ENCODE measurements around the gene SGCA. TPM values are rescaled to one million over a fixed set of nuclear protein-coding genes. Genes with fewer than 3 reads are reported as not detected.
A peak's percentile ranks its signal among the peaks of the same experiment; 100 is the strongest.

SGCA gene
- total RNA-seq, 1 donor from 2014 or later: 0.48 TPM

DNA sequence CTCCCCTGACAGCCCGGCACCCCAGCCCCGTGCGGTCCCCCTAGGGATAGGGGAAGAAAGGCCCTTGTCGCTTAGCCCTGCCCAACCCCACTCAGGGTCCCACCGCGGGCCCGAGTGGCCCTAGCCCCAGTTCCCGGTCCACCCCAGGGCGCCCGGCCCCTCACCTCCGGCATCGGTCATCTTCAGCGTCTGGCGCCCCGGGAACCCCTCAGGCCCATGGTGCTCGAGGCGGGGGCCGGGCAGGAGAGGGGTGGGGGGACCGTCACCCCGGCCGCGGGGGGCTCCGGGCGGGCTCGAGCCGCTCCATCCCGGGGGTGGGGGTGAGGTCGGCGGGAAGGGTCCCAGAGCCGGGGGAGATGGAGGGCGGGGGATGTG, 36.5 kb upstream of the SGCA start:
- H3K27me3 Mint-ChIP-seq (ENCODE audit: low read depth): peaks cover 31% of the 10 kb centered on the region
- peaks cover 22% of the 10 kb centered on the region for H3K4me1 Mint-ChIP-seq (ENCODE audit: low read depth)
- DNase-seq (ENCODE audit: low spot score): no peak
- peak overlapping the region; percentile 72 for H3K4me3 Mint-ChIP-seq (ENCODE audit: low read depth)
- H3K9me3 Mint-ChIP-seq: no peaks in the 10 kb centered on the region
- peaks cover 31% of the 10 kb centered on the region for H3K36me3 Mint-ChIP-seq (ENCODE audit: low read depth)
- no peak overlapping the region for H3K27ac Mint-ChIP-seq
- intact Hi-C loops (cut with micrococcal nuclease): no loop called here

DNA sequence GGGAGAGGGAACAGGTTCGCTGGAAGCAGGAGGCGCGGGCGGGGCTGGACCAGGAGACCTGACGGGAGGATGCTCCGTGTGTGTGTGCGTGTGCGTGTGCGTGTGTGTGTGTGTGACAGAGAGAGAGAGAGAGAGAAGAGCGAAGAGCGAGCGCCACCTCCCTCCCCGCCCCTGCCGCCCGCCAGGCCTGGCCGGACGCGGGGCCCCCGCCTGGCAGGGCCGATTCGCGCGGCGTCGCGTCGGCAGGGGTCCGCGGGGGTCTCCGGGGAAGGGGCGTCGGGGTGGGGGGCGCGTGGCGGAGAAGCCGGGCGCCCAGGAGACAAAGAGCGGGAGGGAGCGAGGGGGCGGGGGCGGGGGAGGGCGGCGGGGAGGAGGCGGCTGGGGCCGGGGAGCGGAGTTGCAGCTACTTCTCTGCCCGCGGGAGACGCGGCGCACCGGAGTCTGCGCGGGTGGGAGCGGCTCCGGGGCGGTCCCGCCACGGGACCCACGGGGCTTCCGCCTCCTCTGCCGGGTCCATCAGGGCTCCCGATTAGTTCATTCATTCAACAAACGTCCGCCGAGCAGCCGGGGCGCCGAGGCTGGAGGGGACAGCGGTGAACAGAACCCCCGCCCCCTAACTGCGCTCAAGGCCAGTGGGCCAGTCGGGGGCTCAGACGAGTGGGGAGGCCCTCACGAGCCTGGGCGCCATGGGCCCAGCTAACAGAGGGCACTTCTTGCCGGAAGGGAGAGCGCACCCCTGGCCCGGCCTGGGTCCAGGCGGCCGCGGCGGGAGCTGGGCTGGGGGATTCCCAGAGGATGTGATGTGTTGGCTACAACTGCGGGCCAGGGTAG, 35.9 kb upstream of the SGCA start, which contains the start of gene SAMD14:
Gene SAMD14 (minus strand): TSS at position 433 of the 831 bp plus-strand sequence. CDS start 5,201 bp downstream, outside the sequence.
- intact Hi-C loops (cut with micrococcal nuclease): no loop called here
- Mint-ChIP-seq H3K36me3 (ENCODE audit: low read depth) (peaks cover 34% of the 10 kb centered on the region), H3K27ac (peak within 1 kb of the TSS; percentile 19), H3K9me3 (no peaks in the 10 kb centered on the region), H3K27me3 (ENCODE audit: low read depth) (peaks cover 30% of the 10 kb centered on the region), H3K4me3 (ENCODE audit: low read depth) (peak within 1 kb of the TSS; percentile 72), H3K4me1 (ENCODE audit: low read depth) (peaks cover 22% of the 10 kb centered on the region)
- no peak for DNase-seq (ENCODE audit: low spot score)

DNA sequence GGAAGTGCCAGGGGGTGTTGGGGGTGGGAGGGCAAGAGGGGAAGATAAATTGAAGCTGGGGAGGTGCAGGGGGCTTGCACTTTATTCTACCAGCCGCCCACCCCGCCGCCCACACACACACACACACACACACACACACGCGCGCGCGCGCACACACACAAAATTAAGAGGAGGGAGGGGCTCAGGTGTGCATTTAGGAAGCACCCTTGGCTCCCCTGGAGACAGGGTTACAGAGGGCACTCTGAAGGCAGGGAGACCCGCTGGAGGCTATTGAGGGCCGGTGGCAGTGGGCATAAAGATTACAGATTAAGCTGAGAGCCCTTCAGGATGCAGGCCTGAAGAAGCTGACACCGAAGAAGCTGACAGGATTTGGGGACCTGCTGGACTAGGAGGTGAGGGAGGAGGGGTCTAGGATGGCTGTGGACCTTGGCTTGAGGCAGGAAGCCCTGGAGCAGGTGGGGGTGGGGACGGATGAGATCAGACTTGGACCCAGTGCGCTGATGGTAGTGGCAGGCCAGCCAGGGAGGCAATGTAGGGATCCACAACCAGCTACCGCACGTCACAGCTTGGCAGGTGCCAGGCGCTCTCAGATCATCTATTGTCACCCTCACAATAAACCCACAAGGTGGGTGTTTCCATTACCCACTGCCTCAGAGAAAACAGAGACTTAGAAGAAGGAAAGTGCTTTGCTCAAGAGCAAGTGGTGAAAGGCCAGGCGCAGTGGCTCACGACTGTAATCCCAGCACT, 35.1 kb upstream of the SGCA start:
- Mint-ChIP-seq H3K27ac (peak overlapping the region; percentile 19), H3K36me3 (ENCODE audit: low read depth) (peaks cover 39% of the 10 kb centered on the region), H3K4me3 (ENCODE audit: low read depth) (peak overlapping the region; percentile 56), H3K9me3 (no peaks in the 10 kb centered on the region), H3K27me3 (ENCODE audit: low read depth) (peaks cover 25% of the 10 kb centered on the region), H3K4me1 (ENCODE audit: low read depth) (peaks cover 22% of the 10 kb centered on the region)
- intact Hi-C loops (cut with micrococcal nuclease): no loop called here
- DNase-seq (ENCODE audit: low spot score): no peak

DNA sequence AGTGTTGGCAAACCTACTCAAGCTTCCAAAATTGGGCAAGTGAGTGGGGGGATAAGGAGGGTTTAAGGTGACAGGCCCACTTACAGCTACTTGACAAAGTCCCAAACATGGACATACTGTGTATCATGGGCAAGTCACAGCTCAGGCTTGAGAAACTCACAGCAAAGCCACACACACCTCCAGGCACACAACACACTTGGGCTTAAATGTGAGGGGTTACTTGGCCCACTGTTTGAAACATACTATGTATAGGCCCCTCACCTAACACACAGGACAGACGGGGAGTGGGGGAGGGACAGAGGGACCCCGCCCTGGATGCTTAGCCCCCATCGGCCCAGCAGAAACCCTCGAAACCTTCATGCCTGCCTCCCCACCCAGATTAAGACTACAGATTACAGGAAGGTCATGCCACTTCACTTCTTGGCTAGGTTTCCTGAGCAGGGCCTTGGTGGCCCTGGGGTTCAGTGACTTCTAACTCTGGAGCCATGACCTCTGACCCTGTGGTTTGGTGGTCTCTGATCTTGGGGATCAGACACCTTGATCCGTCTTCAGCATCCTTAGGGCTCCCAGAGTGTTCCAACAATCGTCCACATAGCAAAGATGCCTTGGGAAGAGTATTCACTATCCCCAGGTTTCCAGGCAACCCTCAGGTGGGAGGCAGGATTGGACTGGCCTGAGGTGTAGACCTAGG, 33.6 kb upstream of the SGCA start:
- H3K4me1 Mint-ChIP-seq (ENCODE audit: low read depth): peaks cover 22% of the 10 kb centered on the region
- intact Hi-C loops (cut with micrococcal nuclease): no loop called here
- no peak overlapping the region for H3K27ac Mint-ChIP-seq
- H3K36me3 Mint-ChIP-seq (ENCODE audit: low read depth): peaks cover 54% of the 10 kb centered on the region
- DNase-seq (ENCODE audit: low spot score): no peak
- peaks cover 23% of the 10 kb centered on the region for H3K27me3 Mint-ChIP-seq (ENCODE audit: low read depth)
- H3K4me3 Mint-ChIP-seq (ENCODE audit: low read depth): no peak overlapping the region
- no peaks in the 10 kb centered on the region for H3K9me3 Mint-ChIP-seq

DNA sequence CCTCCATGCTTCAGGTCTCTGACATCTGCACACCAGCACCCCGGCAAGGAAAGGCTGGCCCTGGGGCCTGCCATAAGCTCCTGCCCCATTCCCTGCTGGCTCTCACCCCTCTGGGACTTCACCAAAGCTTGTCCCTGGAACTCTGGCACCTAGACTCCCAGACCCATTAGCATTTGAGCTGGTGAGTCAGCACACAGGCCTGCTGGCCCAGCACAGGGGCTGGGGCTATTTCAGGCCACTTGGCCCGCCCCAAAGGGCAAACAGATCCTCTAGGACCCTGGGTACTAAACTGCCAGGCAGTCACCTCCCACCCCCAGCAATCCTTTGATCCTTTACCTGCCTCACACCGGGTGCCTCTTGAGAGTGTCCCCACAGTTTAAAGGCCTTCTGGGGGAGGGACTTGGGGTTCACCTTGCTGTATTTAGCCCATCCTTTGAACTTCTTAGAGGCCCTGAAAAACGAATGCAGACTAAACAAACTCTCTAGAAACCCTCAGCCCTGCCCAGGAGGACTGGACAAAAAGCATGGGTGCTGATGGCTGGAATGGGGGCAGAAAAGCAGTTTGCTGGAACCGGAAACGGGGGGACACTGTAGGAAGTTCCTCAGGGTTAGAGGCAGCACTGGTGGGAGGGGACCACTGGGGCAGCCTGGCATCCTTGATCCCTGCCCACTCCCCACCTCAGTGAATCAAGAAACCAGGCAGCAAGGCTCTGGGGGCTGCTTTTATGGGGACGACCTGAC, 32.6 kb upstream of the SGCA start:
- Mint-ChIP-seq H3K9me3 (no peaks in the 10 kb centered on the region), H3K4me3 (ENCODE audit: low read depth) (no peak overlapping the region), H3K4me1 (ENCODE audit: low read depth) (peaks cover 22% of the 10 kb centered on the region), H3K27ac (no peak overlapping the region), H3K27me3 (ENCODE audit: low read depth) (peaks cover 15% of the 10 kb centered on the region), H3K36me3 (ENCODE audit: low read depth) (peaks cover 63% of the 10 kb centered on the region)
- intact Hi-C loops (cut with micrococcal nuclease): no loop called here
- no peak for DNase-seq (ENCODE audit: low spot score)

DNA sequence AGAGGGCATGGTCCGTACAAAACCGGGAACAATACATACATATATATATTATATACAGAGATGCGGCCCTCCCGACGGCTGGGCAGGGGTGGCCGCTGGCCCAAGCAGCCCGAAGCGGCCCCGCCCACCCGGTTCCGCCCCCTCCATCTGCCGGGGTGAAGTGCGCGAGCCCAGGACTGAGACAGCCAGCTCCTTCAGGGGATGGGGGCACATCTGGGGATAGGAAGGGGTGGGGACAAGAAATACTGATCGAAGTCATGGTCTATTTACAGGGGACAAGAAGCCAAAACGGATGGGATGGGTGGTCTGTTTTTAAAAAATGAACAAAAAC, 32.1 kb upstream of the SGCA start:
- Mint-ChIP-seq H3K36me3 (ENCODE audit: low read depth) (peaks cover 69% of the 10 kb centered on the region), H3K4me1 (ENCODE audit: low read depth) (peaks cover 18% of the 10 kb centered on the region), H3K4me3 (ENCODE audit: low read depth) (no peak overlapping the region), H3K27ac (no peak overlapping the region), H3K27me3 (ENCODE audit: low read depth) (peaks cover 10% of the 10 kb centered on the region), H3K9me3 (no peaks in the 10 kb centered on the region)
- no peak for DNase-seq (ENCODE audit: low spot score)
- intact Hi-C loops (cut with micrococcal nuclease): no loop called here

DNA sequence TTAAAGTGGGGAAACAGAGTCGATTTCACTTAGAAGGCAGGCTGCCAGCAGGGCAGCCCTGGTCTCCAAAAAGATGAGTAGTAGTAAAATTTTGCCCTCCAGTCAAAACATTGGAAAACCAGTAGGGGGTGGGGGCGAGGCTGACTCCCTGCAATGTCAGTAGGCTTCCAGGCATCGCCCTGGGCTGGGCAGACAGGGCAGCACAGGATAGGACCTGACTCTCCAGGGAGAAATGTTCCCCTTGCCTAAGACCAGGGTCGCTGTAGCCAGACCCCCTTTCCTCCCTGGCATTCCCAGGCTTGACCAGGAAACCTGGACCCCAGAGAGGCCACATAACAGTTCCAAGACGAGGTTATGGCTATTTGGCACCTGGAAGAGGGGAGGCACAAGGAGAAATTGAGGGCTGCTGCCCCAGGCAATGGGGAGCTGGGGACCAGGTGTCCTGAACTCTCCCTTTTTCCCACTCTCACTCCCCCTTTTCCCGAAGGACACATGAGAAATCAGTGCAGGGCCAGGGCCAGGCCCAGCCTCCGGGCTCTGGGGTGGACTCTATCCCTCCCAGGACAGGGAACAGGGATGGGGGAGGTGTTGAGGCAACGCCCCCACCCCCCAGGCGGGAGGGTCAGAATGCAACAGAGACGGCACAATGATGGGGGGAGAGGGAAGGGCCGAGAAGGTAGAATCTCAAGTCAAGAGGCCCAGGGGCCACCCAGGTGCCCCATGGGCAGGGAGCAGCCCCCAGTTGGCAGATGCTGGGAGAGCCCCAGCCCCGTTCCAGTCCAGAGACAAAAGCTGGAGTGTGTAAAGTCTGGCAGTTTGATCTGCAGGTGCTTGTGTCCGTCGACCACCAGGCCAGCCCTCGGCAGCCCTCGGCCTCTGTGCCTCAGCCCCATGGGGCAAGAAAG, 31.3 kb upstream of the SGCA start:
- Mint-ChIP-seq H3K27me3 (ENCODE audit: low read depth) (peaks cover 7% of the 10 kb centered on the region), H3K4me1 (ENCODE audit: low read depth) (peaks cover 20% of the 10 kb centered on the region), H3K9me3 (no peaks in the 10 kb centered on the region), H3K27ac (no peak overlapping the region), H3K36me3 (ENCODE audit: low read depth) (peaks cover 76% of the 10 kb centered on the region), H3K4me3 (ENCODE audit: low read depth) (no peak overlapping the region)
- intact Hi-C loops (cut with micrococcal nuclease): no loop called here
- DNase-seq (ENCODE audit: low spot score): no peak

DNA sequence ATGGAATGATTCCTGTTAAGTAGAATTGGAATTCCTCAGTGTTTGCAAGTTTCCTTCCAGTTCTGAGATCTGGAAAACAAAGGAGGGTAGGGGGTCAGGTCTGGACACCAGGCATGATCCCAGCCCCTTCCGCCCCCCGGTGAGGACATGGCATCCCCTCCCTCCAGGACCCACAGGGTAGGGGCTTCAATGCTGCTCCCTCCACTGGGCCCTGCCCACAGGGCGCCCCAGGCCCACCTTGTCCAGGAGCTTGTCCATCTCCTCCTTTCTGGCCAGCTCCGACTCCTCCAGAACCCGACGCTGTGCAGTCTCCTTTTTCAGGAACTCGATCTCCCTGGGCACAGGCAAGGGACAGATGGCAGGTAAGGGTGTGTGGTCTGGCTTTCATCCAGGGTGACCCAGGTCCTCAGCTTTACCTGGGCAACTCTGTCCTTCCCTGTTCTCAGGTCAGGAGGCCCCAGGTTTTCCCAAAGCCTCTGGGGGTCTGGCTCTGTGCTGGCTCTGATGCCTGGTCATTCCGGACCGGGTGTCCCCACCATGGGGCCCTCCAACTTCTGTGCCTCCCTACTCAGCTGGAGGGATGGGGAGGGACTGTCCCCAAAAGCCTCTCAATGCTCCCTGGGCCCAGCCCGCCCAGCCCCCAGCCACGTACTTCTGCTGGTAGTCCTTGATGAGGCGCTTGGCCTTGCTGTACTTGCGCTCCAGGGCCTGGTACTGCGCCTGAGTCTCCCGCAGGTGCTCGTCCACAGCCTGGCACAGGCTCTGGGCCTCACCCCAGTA, 30.3 kb upstream of the SGCA start:
- Mint-ChIP-seq H3K4me1 (ENCODE audit: low read depth) (peaks cover 31% of the 10 kb centered on the region), H3K4me3 (ENCODE audit: low read depth) (no peak overlapping the region), H3K27ac (no peak overlapping the region), H3K27me3 (ENCODE audit: low read depth) (peaks cover 5% of the 10 kb centered on the region), H3K36me3 (ENCODE audit: low read depth) (peaks cover 87% of the 10 kb centered on the region), H3K9me3 (no peaks in the 10 kb centered on the region)
- no peak for DNase-seq (ENCODE audit: low spot score)
- intact Hi-C loops (cut with micrococcal nuclease): no loop called here

DNA sequence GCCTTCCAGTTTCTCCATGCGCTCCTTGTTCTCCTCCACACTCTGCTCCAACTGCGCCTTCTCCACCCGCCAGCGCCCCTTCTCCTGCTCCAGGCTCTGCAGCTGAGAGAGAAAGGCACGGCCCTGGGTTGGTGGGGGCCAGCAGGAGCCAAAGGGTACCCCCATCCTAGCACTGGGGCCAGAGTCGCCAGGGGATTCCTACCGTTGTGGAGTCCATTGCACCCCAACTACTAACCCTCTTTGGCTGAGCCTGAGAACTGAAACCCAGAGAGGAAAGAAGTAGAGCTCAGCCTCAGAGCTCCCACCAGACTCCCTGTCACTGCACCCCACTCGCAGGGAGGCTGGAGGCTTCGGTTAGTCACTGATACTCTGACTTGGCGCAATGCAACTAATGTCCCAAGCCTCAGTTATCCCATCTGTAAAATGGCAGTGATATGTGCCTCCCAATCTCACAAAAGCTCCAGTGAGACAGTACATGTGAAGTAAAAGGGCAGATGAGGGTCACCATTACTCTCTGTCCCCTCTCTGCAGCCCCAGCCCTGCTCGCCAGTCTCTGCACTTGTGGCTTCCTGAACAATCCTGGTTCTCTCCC, 29.6 kb upstream of the SGCA start:
- no peaks in the 10 kb centered on the region for H3K9me3 Mint-ChIP-seq
- H3K27me3 Mint-ChIP-seq (ENCODE audit: low read depth): no peaks in the 10 kb centered on the region
- no peak overlapping the region for H3K27ac Mint-ChIP-seq
- no peak overlapping the region for H3K4me3 Mint-ChIP-seq (ENCODE audit: low read depth)
- DNase-seq (ENCODE audit: low spot score): no peak
- H3K36me3 Mint-ChIP-seq (ENCODE audit: low read depth): peaks cover 85% of the 10 kb centered on the region
- H3K4me1 Mint-ChIP-seq (ENCODE audit: low read depth): peaks cover 31% of the 10 kb centered on the region
- intact Hi-C loops (cut with micrococcal nuclease): no loop called here

DNA sequence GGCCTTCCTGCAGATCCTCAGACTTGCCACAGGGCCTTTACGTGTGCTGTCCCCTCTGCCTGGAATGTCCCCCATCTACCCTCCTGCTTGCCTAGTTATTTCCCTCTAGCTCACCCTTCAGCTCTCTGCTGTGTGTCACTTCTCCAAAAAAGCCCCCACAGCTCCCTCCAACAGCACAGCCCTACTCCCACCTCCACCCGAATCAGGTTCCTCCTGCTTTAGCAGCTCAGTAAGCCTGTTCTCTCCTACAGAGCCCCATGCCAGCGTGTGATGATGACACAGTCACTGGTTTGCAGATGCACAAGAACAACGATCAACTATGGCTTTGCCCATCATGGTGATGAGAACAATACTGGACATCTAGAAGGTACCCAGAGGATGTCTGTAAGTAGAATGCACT, 28.8 kb upstream of the SGCA start:
- H3K27ac Mint-ChIP-seq: no peak overlapping the region
- peaks cover 34% of the 10 kb centered on the region for H3K4me1 Mint-ChIP-seq (ENCODE audit: low read depth)
- peaks cover 87% of the 10 kb centered on the region for H3K36me3 Mint-ChIP-seq (ENCODE audit: low read depth)
- H3K27me3 Mint-ChIP-seq (ENCODE audit: low read depth): no peaks in the 10 kb centered on the region
- no peak for DNase-seq (ENCODE audit: low spot score)
- no peaks in the 10 kb centered on the region for H3K9me3 Mint-ChIP-seq
- no peak overlapping the region for H3K4me3 Mint-ChIP-seq (ENCODE audit: low read depth)
- intact Hi-C loops (cut with micrococcal nuclease): no loop called here

DNA sequence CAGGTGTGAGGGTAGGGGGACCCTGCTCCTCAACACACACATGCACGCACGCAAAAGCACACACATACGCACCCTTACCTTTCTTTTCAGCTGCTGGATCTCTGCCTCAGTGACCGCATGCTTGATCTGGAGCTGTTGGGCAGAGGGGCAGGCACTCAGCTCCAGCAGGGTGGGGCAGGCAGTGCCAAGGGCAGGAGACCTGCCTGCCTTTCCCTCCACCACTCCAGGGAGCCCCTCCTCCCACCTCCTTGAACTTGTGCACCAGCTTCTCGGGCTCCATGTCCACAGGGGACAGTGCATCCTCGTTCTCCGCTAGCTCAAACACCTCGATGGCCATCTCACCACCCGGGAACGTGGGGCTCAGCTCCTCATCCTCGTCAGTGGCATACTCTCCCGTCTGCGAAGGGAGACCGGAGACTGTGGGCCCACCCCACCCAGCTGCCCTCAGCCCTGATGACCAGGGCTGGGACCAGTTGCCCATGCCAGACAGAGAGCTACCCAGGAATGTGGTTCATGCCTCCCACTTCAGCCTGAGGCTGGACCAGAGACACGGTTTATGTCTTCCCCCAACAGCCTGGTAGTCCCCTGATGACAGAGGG, 26.5 kb upstream of the SGCA start:
- Mint-ChIP-seq H3K27me3 (ENCODE audit: low read depth) (no peaks in the 10 kb centered on the region), H3K4me3 (ENCODE audit: low read depth) (no peak overlapping the region), H3K27ac (peak overlapping the region; percentile 77), H3K4me1 (ENCODE audit: low read depth) (peaks cover 55% of the 10 kb centered on the region), H3K36me3 (ENCODE audit: low read depth) (peaks cover 92% of the 10 kb centered on the region), H3K9me3 (no peaks in the 10 kb centered on the region)
- intact Hi-C loops (cut with micrococcal nuclease): no loop called here
- DNase-seq (ENCODE audit: low spot score): no peak
